Thoracic aorta endothelial cell (primary cell): ENCODE results near the gene ARHGEF35. TPM values are rescaled to one million over a fixed set of nuclear protein-coding genes. Genes with fewer than 3 reads are reported as not detected.

ENCODE experiments used
- total RNA-seq: library from RNA; depleted of rRNA; stranded (reverse); fragments of >200 nt; gene quantifications from 2 replicates; pipeline ENCODE4 v1.2.3, GENCODE V29; 2012

Gene ARHGEF35
- 0.53 and 1.1 TPM in 2 replicates for total RNA-seq

DNA sequence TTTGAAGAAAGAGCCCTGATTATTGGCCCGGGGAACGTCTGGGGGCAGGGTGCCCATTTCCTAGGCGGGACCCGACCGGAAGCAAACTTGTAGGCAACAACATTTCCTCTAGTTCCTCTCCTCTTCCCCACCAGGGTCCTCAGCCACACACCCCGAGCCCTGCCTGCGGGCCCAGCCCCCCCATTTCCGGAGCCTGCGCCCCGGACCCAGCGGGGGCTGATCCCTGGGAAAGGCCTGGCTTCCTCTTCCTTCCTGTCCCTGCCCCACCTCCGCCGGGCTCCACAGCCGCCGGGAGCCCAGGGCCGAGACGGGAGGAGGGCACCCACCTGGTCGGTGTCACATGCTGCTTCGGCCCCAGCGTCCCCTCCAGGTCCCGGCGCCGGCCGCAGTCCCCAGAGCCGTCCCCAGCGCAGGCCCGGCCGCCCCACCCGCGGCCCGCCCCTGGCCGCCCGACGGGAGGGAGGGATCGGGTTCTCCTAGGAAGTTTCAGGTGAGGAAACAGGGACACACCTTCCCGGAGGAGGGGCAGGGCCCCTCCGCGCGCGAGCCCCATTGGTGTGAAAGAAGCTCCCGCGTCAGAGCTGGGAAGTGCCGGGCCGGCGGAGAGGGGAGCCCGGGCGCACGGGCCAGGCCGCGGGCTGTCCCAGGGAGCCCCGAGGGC is at the start of gene ARHGEF35:
TSS of gene ARHGEF35 (minus strand) at position 622 of the 661 bp plus-strand sequence. CDS start 7,450 bp downstream, outside the sequence.

GRCh38 chr7:144239365-144239764 is 43.7 kb upstream of the ARHGEF35 start, which contains the start of gene OR2A42:
OR2A42 (minus strand) TSS chr7:144239605; CDS start chr7:144232843, 6,762 bp downstream.

DNA sequence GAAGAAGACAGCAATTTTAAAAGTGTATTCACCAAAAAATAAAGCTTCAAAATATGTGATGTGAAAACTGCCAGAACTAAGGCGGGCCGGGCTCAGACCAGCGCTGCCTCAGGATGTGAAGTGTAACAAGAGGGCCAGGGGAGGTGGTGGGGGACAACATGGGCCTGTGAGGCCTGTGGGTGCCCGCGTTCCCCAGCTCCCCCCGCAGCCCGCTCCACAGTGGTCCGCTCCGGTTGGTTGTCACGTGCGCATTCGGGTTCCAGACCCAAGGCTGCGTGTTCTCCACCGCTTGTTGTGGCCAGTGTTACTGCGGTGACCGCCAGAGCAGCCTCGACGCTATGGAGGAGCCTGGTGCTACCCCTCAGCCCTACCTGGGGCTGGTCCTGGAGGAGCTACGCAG is 12.5 kb downstream of the ARHGEF35 start, which contains the start of gene CTAGE4:
TSS of gene CTAGE4 (plus strand) at position 301 of the 400 bp plus-strand sequence. CDS start at position 339, 38 bp downstream.

Other genes starting within 250 kb of the ARHGEF35 start
- not detected in 2 replicates for gene OR2F1, start 241.0 kb downstream of the ARHGEF35 start, total RNA-seq
- not detected in 2 replicates for gene OR6B1, start 195.5 kb downstream of the ARHGEF35 start, total RNA-seq
- gene OR2A5, start 146.9 kb downstream of the ARHGEF35 start, total RNA-seq, result not detected in 2 replicates
- gene OR2A25, start 126.0 kb downstream of the ARHGEF35 start, total RNA-seq, result not detected in 2 replicates
- not detected in 2 replicates for gene OR2A12, start 109.6 kb downstream of the ARHGEF35 start, total RNA-seq
- gene OR2A2, start 86.2 kb downstream of the ARHGEF35 start, total RNA-seq, result not detected in 2 replicates
- gene OR2A14, start 72.7 kb downstream of the ARHGEF35 start, total RNA-seq, result not detected in 2 replicates
- gene CTAGE4, start 12.4 kb downstream of the ARHGEF35 start, total RNA-seq, result 0.22 and 1.1 TPM in 2 replicates
- 0.07 TPM in 1 of 2 replicates, not detected in the other for gene OR2A42, start 43.8 kb upstream of the ARHGEF35 start, total RNA-seq
- 0.27 and 0.65 TPM in 2 replicates for gene OR2A7, start 69.0 kb upstream of the ARHGEF35 start, total RNA-seq
- gene CTAGE8, start 73.5 kb upstream of the ARHGEF35 start, total RNA-seq, result 0.65 TPM in 1 of 2 replicates, not detected in the other
- 0.22 TPM in 1 of 2 replicates, not detected in the other for gene OR2A1, start 116.6 kb upstream of the ARHGEF35 start, total RNA-seq
- 1.1 and 1.3 TPM in 2 replicates for gene ARHGEF5, start 159.6 kb upstream of the ARHGEF35 start, total RNA-seq
- not detected in 2 replicates for gene NOBOX, start 207.9 kb upstream of the ARHGEF35 start, total RNA-seq